ENCODE results near the gene ZNF280A.

- TF ChIP-seq CTCF (IDR thresholded peaks at IDR 0.05), result no peak
- no peak for TF ChIP-seq POLR2A (IDR thresholded peaks at IDR 0.05)
These were observed 16.4 kb upstream of the ZNF280A start for GRCh38 chr22:22536515-22536914.

Data from adrenal gland (tissue), 5 donors.